Body of pancreas (tissue), 4 donors: ENCODE measurements around the gene NEDD4L. TPM values are rescaled to one million over a fixed set of nuclear protein-coding genes. Genes with fewer than 3 reads are reported as not detected.

Source experiments
- ATAC-seq: fragments of 150-250 bp; one replicate; pipeline ENCODE4 v1.9.1; 2016
- DNase-seq, 4 donors: peaks; one replicate each; pipeline ENCODE4 v3.0.0-alpha.2; 2019
- H3K27ac ChIP-seq, 4 donors: fragments of 200-600 bp; sonication (generic); 1 replicate in 3 of 4; 2 replicates in 1 of 4; pipeline versions ENCODE4 v1.5.1 to v1.6.1; 2016 to 2019; ENCODE audit warnings: mild to moderate bottlenecking in 1 of 4, mixed read lengths in 1 of 4, moderate library complexity in 1 of 4
- H3K27me3 ChIP-seq, 2 donors: fragments of 200-600 bp; sonication (generic); one replicate each; pipeline ENCODE4 v1.6.0; 2016; ENCODE audit warnings: mild to moderate bottlenecking in 1 of 2
- H3K36me3 ChIP-seq, 2 donors: fragments of 200-600 bp; sonication (generic); replicated peaks in 1 of 2; 2 replicates each; pipeline ENCODE4 v1.5.1; 2016; ENCODE audit warnings: low read depth in 2 of 2; ENCODE audit not compliant: insufficient read depth in 1 of 2
- H3K4me1 ChIP-seq: fragments of 200-600 bp; sonication (generic); one replicate; pipeline ENCODE4 v1.6.0; 2016
- H3K4me3 ChIP-seq, 2 donors: fragments of 200-600 bp; sonication (generic); 1 replicate in 1 of 2; 2 replicates in 1 of 2; pipeline ENCODE4 v1.5.1; 2016 to 2019
- H3K9me3 ChIP-seq, 3 donors: fragments of 200-600 bp; sonication (generic); 1 replicate in 2 of 3; 2 replicates in 1 of 3; pipeline ENCODE4 v1.5.1; 2016
- POLR2A ChIP-seq, 3 donors: fragments of 450-650 bp; IDR thresholded peaks; one replicate each; pipeline ENCODE4 v1.6.1; 2016; ENCODE audit warnings: antibody characterized with exemption in 3 of 3, mild to moderate bottlenecking in 2 of 3
- WGBS, 2 donors: methylation state at CpG; one replicate each; pipeline ENCODE4 v1.1.5; 2017; 5-methylcytosine and 5-hydroxymethylcytosine counted together
- intact Hi-C: fragments of 100-400 bp; cut with DNase I; formaldehyde crosslinking; loops from one replicate; pipeline ENCODE4 v1.15.1; 2023
- total RNA-seq, 2 donors: library from RNA; depleted of rRNA; stranded (reverse); fragments of >200 nt; gene quantifications; one replicate each; pipeline ENCODE4 v1.1.0, GENCODE V29; 2016
- TF ChIP-seq, protein P1 (sequence below), 7 experiments: fragments of 450-650 bp in 4 of 7; fragments of 200-600 bp in 3 of 7; sonication (generic) in 3 of 7; IDR thresholded peaks; one replicate each; pipeline ENCODE4 v1.5.1; 2016 to 2019; ENCODE audit warnings: antibody characterized with exemption in 7 of 7

The NEDD4L gene
- total RNA-seq, 2 donors from 2014 or later: 105 to 108 TPM

DNA sequence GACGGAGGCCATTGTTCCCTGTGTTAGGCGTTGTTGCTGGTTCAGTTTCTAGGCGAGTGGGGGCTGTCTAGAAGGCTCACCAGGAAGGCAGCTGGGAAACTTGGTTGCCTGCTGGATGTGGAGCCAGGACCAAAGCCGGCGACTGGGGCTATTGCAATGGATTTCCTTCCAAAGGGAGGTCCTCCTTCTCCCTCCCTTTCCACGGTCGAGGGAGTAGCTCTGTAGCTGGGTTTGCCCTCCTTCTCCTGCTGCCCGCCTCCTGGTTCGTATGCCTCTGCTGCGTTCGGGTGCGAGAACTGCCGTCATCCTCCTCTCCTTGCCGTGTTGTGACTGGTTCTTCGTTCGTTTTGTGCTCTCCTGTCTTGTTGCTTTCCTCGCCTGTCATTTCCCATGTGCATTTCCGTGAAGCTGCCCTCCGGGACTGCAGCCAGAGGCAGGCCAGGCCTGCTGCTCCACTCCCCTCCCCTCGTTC lies 203.4 kb downstream of the NEDD4L start:
- H3K4me1 ChIP-seq: peaks cover 22% of the 10 kb centered on the region
- no peak overlapping the region for H3K4me3 ChIP-seq
- TF ChIP-seq, protein P1, sequence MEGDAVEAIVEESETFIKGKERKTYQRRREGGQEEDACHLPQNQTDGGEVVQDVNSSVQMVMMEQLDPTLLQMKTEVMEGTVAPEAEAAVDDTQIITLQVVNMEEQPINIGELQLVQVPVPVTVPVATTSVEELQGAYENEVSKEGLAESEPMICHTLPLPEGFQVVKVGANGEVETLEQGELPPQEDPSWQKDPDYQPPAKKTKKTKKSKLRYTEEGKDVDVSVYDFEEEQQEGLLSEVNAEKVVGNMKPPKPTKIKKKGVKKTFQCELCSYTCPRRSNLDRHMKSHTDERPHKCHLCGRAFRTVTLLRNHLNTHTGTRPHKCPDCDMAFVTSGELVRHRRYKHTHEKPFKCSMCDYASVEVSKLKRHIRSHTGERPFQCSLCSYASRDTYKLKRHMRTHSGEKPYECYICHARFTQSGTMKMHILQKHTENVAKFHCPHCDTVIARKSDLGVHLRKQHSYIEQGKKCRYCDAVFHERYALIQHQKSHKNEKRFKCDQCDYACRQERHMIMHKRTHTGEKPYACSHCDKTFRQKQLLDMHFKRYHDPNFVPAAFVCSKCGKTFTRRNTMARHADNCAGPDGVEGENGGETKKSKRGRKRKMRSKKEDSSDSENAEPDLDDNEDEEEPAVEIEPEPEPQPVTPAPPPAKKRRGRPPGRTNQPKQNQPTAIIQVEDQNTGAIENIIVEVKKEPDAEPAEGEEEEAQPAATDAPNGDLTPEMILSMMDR (IDR thresholded peaks at IDR 0.05): no peak
- no peak for TF ChIP-seq POLR2A (IDR thresholded peaks at IDR 0.05)
- peak; percentile 43 for ATAC-seq
- WGBS, 2 donors: 54 to 63% methylated on average over 20 of the region's 20 CpGs
- intact Hi-C loops: no loop called here
- H3K36me3 ChIP-seq: no peaks in the 10 kb centered on the region
- H3K27ac ChIP-seq: peak overlapping the region; percentile 19 to 50 (median 44)
- no peaks in the 10 kb centered on the region for H3K27me3 ChIP-seq
- peak in 2 of 4 donors; percentile 37 to 51 for DNase-seq
- H3K9me3 ChIP-seq: no peaks in the 10 kb centered on the region

DNA sequence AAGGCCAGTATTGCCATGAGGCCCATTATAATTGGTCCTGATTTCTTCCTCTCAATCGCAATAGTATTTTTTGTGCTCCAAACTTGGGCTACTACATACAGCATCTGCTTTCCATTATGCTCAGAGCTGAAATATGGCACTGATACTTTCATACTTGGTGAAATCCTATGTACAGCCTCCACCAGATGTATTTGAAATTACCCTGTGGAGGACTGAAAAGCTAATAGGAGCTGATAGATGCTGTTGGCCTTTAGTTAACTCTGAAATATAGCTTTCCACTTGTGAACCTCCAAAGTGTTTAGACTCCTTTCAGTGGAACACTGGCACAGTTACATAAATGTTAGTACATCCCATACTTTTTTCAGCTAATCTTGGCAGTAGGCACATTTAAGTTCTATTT lies 205.7 kb downstream of the NEDD4L start:
- H3K4me3 ChIP-seq: no peak overlapping the region
- no peaks in the 10 kb centered on the region for H3K36me3 ChIP-seq
- 89 to 95% methylated on average over 1 of the region's 1 CpG for WGBS, 2 donors
- no peaks in the 10 kb centered on the region for H3K9me3 ChIP-seq
- no peak overlapping the region for H3K27ac ChIP-seq
- ATAC-seq (no peak), DNase-seq (no peak)
- H3K27me3 ChIP-seq: no peaks in the 10 kb centered on the region
- peaks cover 23% of the 10 kb centered on the region for H3K4me1 ChIP-seq
- intact Hi-C loops: no loop called here
- no peak for TF ChIP-seq POLR2A (IDR thresholded peaks at IDR 0.05)
- TF ChIP-seq, protein P1 (IDR thresholded peaks at IDR 0.05): no peak

DNA sequence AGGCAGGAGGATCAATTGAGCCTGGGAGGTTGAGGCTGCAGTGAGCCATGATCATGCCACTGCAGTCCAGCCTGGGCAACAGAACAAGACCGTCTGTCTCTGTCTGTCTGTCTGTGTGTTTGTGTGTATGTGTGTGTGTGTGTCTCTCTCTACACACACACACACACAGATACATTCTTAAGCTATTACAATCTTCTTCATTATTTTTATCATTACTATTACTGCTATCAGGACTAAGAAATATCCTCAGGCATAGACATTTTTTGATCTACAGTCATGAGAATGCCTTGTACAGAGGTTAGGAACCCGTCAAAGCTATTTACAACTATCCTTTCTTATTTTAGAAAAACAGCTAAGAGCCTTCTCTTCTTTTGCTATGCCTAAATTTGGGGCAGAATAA lies 207.4 kb downstream of the NEDD4L start:
- no peak for DNase-seq
- no peak for TF ChIP-seq POLR2A (IDR thresholded peaks at IDR 0.05)
- TF ChIP-seq, protein P1 (IDR thresholded peaks at IDR 0.05): no peak
- ATAC-seq: no peak
- intact Hi-C loops: no loop called here
- Histone ChIP-seq H3K9me3 (no peaks in the 10 kb centered on the region), H3K4me3 (no peak overlapping the region), H3K27ac (no peak overlapping the region), H3K4me1 (peaks cover 27% of the 10 kb centered on the region), H3K36me3 (no peaks in the 10 kb centered on the region), H3K27me3 (no peaks in the 10 kb centered on the region)
- WGBS, 2 donors: 78 to 95% methylated on average over 2 of the region's 2 CpGs

DNA sequence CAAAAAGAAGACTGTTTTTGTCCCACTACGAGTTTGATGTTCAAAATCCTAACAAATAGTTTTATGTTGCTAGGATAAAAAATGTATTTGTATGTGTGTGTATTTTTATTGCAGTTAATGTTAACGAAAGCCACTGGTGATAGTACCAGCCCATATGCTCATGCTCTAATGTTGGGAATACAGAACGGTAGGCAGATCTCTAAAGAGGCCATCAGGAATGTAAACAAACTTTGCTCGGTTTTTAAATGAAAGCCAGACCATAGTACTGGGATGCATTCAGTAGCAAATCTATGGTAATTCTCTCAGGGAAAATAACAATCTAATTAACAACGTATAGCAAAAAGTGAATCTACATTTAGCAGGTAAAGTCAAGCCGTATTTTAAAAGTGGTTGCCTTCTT lies 208.1 kb downstream of the NEDD4L start:
- no peaks in the 10 kb centered on the region for H3K27me3 ChIP-seq
- H3K4me1 ChIP-seq: peaks cover 25% of the 10 kb centered on the region
- no peak overlapping the region for H3K4me3 ChIP-seq
- TF ChIP-seq, protein P1 (IDR thresholded peaks at IDR 0.05): no peak
- no peak for TF ChIP-seq POLR2A (IDR thresholded peaks at IDR 0.05)
- no peaks in the 10 kb centered on the region for H3K9me3 ChIP-seq
- 86 to 88% methylated on average over 6 of the region's 6 CpGs for WGBS, 2 donors
- H3K27ac ChIP-seq: no peak overlapping the region
- no peak for ATAC-seq
- DNase-seq: no peak
- intact Hi-C loops: no loop called here
- H3K36me3 ChIP-seq: no peaks in the 10 kb centered on the region

DNA sequence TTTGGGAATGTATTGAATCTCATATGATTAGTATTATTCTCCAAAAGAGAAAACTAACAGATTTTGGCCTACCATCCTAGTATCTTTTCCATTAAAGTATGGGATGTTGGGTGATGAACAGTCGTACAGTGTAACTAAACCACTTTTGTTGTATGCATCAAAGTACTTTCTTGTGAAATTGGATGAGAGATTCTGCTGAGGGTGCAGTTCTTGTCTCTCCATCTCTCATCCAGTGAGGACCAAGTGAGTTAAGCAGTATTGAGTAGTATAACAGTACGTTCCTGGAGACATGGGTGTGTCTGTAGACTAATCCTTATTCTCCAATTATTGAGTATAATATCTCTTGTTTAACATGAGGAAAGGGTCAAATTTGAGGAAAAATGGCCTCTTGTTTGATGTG lies 209.3 kb downstream of the NEDD4L start:
- intact Hi-C loops: no loop called here
- Histone ChIP-seq H3K4me1 (peaks cover 16% of the 10 kb centered on the region), H3K27ac (no peak overlapping the region), H3K27me3 (no peaks in the 10 kb centered on the region), H3K36me3 (no peaks in the 10 kb centered on the region), H3K4me3 (no peak overlapping the region), H3K9me3 (no peaks in the 10 kb centered on the region)
- DNase-seq: no peak
- no peak for ATAC-seq
- 93 to 94% methylated on average over 2 of the region's 2 CpGs for WGBS, 2 donors
- TF ChIP-seq, protein P1 (IDR thresholded peaks at IDR 0.05): no peak
- no peak for TF ChIP-seq POLR2A (IDR thresholded peaks at IDR 0.05)
